GM12878 (cell line): ENCODE data around the gene KMT2E. TPM values are rescaled to one million over a fixed set of nuclear protein-coding genes. Genes with fewer than 3 reads are reported as not detected.

Experiments
- BACH1 ChIP-seq: fragments of 450-650 bp; IDR thresholded peaks from 2 replicates; pipeline ENCODE4 v1.6.1; 2017; ENCODE audit warnings: mild to moderate bottlenecking, borderline replicate concordance
- CHD1 ChIP-seq: IDR thresholded peaks from 2 replicates; pipeline ENCODE4 v1.6.1; 2012; ENCODE audit warnings: low read depth, low read length, improper control_type of control experiment
- POLR2A ChIP-seq: IDR thresholded peaks from 2 replicates; pipeline ENCODE4 v1.6.1; 2011; ENCODE audit warnings: low read depth, mild to moderate bottlenecking, low read length
- POLR2AphosphoS2 ChIP-seq: IDR thresholded peaks from 2 replicates; pipeline ENCODE4 v1.6.1; 2011; ENCODE audit warnings: low read depth, mild to moderate bottlenecking, low read length, improper control_type of control experiment, moderate library complexity
- POLR2AphosphoS5 ChIP-seq: IDR thresholded peaks from 2 replicates; pipeline ENCODE4 v1.6.1; 2011; ENCODE audit warnings: mild to moderate bottlenecking, low read length, inconsistent platforms
- RCOR1 ChIP-seq: conservative IDR thresholded peaks from 2 replicates; pipeline ENCODE4 v1.6.1; 2012; ENCODE audit warnings: low read depth, low read length, improper control_type of control experiment
- SMC3 ChIP-seq: IDR thresholded peaks from 2 replicates; pipeline ENCODE4 v1.6.1; 2011; ENCODE audit warnings: low read length, improper control_type of control experiment, borderline replicate concordance
- SREBF1 ChIP-seq: IDR thresholded peaks from 2 replicates; pipeline ENCODE4 v1.6.1; 2012; ENCODE audit warnings: mild to moderate bottlenecking, low read length
- polyA plus RNA-seq, 11 experiments: library from polyadenylated mRNA; depleted of rRNA in 4 of 11; unstranded in 6 of 11; stranded (reverse) in 5 of 11; fragments of >200 nt; fragmentation: Nextera tagmentation in 4 of 11; fragmentation: Illumina TruSeq in 1 of 11; extraction: Ambion mirVana in 4 of 11; extraction: Trizol in 1 of 11; gene quantifications; 1 replicate in 1 of 11; 2 replicates in 10 of 11; pipeline versions ENCODE4 v1.2.1 to v1.2.3, GENCODE V29; 2011 to 2016; ENCODE audit warnings: inconsistent platforms in 2 of 11, missing spikeins in 2 of 11, low read depth in 1 of 11
- total RNA-seq, 4 experiments: library from RNA; depleted of rRNA in 3 of 4; stranded (reverse); fragments of >200 nt in 3 of 4; fragmentation: Illumina TruSeq in 1 of 4; extraction: Trizol in 1 of 4; gene quantifications; 2 replicates each; pipeline versions ENCODE4 v1.2.1 to v1.2.3, GENCODE V29; 2013 to 2021
- TF ChIP-seq, protein P1 (sequence below): fragments of 450-650 bp; IDR thresholded peaks from 2 replicates; pipeline ENCODE4 v1.6.1; 2016; ENCODE audit warnings: mild to moderate bottlenecking
- TF ChIP-seq, protein P2 (sequence below): IDR thresholded peaks from 2 replicates; pipeline ENCODE4 v1.6.1; 2012; ENCODE audit warnings: improper control_type of control experiment, low read depth, low read length; ENCODE audit not compliant: insufficient replicate concordance

KMT2E gene
- total and polyA plus RNA-seq, 10 of the 15 experiments (the other 5 are each of a cell fraction or from before 2014, with no cell fraction given): 13.2 to 68.1 (median 34.1) TPM

- TF ChIP-seq SREBF1: peak; percentile 34; the same call in 1 of the 2 replicates
- TF ChIP-seq, protein P1, sequence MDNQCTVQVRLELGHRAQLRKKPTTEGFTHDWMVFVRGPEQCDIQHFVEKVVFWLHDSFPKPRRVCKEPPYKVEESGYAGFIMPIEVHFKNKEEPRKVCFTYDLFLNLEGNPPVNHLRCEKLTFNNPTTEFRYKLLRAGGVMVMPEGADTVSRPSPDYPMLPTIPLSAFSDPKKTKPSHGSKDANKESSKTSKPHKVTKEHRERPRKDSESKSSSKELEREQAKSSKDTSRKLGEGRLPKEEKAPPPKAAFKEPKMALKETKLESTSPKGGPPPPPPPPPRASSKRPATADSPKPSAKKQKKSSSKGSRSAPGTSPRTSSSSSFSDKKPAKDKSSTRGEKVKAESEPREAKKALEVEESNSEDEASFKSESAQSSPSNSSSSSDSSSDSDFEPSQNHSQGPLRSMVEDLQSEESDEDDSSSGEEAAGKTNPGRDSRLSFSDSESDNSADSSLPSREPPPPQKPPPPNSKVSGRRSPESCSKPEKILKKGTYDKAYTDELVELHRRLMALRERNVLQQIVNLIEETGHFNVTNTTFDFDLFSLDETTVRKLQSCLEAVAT: peak; percentile 58; the same call in 1 of the 2 replicates
- TF ChIP-seq POLR2AphosphoS2: peak; percentile 70
- peak; percentile 77 for TF ChIP-seq CHD1
- peak; percentile 33; the same call in 1 of the 2 replicates for TF ChIP-seq BACH1
- 0 out of 2 replicates have a peak, but pooled peaks have one; percentile 6 for TF ChIP-seq SMC3
- TF ChIP-seq POLR2A: peak; percentile 49
- TF ChIP-seq POLR2AphosphoS5: peak; percentile 51
- TF ChIP-seq, protein P2, sequence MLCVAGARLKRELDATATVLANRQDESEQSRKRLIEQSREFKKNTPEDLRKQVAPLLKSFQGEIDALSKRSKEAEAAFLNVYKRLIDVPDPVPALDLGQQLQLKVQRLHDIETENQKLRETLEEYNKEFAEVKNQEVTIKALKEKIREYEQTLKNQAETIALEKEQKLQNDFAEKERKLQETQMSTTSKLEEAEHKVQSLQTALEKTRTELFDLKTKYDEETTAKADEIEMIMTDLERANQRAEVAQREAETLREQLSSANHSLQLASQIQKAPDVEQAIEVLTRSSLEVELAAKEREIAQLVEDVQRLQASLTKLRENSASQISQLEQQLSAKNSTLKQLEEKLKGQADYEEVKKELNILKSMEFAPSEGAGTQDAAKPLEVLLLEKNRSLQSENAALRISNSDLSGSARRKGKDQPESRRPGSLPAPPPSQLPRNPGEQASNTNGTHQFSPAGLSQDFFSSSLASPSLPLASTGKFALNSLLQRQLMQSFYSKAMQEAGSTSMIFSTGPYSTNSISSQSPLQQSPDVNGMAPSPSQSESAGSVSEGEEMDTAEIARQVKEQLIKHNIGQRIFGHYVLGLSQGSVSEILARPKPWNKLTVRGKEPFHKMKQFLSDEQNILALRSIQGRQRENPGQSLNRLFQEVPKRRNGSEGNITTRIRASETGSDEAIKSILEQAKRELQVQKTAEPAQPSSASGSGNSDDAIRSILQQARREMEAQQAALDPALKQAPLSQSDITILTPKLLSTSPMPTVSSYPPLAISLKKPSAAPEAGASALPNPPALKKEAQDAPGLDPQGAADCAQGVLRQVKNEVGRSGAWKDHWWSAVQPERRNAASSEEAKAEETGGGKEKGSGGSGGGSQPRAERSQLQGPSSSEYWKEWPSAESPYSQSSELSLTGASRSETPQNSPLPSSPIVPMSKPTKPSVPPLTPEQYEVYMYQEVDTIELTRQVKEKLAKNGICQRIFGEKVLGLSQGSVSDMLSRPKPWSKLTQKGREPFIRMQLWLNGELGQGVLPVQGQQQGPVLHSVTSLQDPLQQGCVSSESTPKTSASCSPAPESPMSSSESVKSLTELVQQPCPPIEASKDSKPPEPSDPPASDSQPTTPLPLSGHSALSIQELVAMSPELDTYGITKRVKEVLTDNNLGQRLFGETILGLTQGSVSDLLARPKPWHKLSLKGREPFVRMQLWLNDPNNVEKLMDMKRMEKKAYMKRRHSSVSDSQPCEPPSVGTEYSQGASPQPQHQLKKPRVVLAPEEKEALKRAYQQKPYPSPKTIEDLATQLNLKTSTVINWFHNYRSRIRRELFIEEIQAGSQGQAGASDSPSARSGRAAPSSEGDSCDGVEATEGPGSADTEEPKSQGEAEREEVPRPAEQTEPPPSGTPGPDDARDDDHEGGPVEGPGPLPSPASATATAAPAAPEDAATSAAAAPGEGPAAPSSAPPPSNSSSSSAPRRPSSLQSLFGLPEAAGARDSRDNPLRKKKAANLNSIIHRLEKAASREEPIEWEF: no peak
- TF ChIP-seq RCOR1: 0 out of 2 replicates have a peak, but pooled peaks have one; percentile 41
These were observed 836 bp downstream of the KMT2E start (continued) for GRCh38 chr7:105014693-105015389.
